Transverse colon (tissue), 4 donors: ENCODE measurements around the gene ZBTB7C. TPM values are rescaled to one million over a fixed set of nuclear protein-coding genes. Genes with fewer than 3 reads are reported as not detected.

Source experiments
- DNase-seq: peaks from one replicate; pipeline ENCODE4 v3.0.0-alpha.2; 2019
- H3K27ac ChIP-seq, 4 donors: fragments of 200-600 bp; sonication (generic); 2 replicates each; pipeline ENCODE4 v1.5.1; 2016 to 2018; ENCODE audit warnings: inconsistent platforms in 4 of 4
- H3K27me3 ChIP-seq: fragments of 200-600 bp; sonication (generic); 2 replicates; pipeline ENCODE4 v1.5.1; 2017; ENCODE audit warnings: inconsistent platforms
- H3K36me3 ChIP-seq, 4 donors: fragments of 200-600 bp; sonication (generic); 2 replicates each; pipeline ENCODE4 v1.5.1; 2017 to 2019; ENCODE audit warnings: inconsistent platforms in 4 of 4
- H3K4me1 ChIP-seq, 4 donors: fragments of 200-600 bp; sonication (generic); 2 replicates each; pipeline ENCODE4 v1.5.1; 2017 to 2020; ENCODE audit warnings: inconsistent platforms in 4 of 4
- H3K4me3 ChIP-seq, 4 donors: fragments of 200-600 bp; sonication (generic); 1 replicate in 1 of 4; 2 replicates in 3 of 4; pipeline versions ENCODE4 v1.5.1 to v1.6.1; 2017 to 2019; ENCODE audit warnings: inconsistent platforms in 4 of 4
- H3K9me3 ChIP-seq, 2 donors: fragments of 200-600 bp; sonication (generic); 2 replicates each; pipeline ENCODE4 v1.5.1; 2017 to 2019; ENCODE audit warnings: inconsistent platforms in 2 of 2
- EP300 ChIP-seq: sonication (generic); formaldehyde crosslinking; IDR thresholded peaks from one replicate; pipeline ENCODE4 v1.6.1; 2017; ENCODE audit warnings: antibody characterized with exemption, low read depth
- POLR2A ChIP-seq: fragments of 450-650 bp; IDR thresholded peaks from one replicate; pipeline ENCODE4 v1.6.1; 2016; ENCODE audit warnings: antibody characterized with exemption, mild to moderate bottlenecking, moderate library complexity
- POLR2AphosphoS5 ChIP-seq, 3 donors: sonication (generic); formaldehyde crosslinking; IDR thresholded peaks; one replicate each; pipeline ENCODE4 v1.6.1; 2016; ENCODE audit warnings: antibody characterized with exemption in 3 of 3
- WGBS, 2 donors: methylation state at CpG; one replicate each; pipeline ENCODE4 v1.1.5; 2018; ENCODE audit warnings: low coverage in 1 of 2; 5-methylcytosine and 5-hydroxymethylcytosine counted together
- in situ Hi-C, 4 donors: fragments of 200-750 bp; cut with MboI; loops; one replicate each; pipeline versions ENCODE4 v1.15.0 to v1.15.1; 2017; ENCODE audit warnings: low sequenced_read_pairs in 3 of 4, low pct_ligation_motif_present in 1 of 4, low pct_unique_long_range_greater_than_20kb in 1 of 4
- intact Hi-C: fragments of 100-400 bp; cut with DNase I; formaldehyde crosslinking; loops from one replicate; pipeline ENCODE4 v1.15.1; 2023; ENCODE audit warnings: low total_unique reads
- total RNA-seq, 4 donors: library from RNA; depleted of rRNA; stranded (reverse); fragments of >200 nt; gene quantifications; one replicate each; pipeline ENCODE4 v1.1.0, GENCODE V29; 2016
- TF ChIP-seq, protein P1 (sequence below), 5 experiments: fragments of 200-600 bp in 3 of 5; fragments of 450-650 bp in 2 of 5; sonication (generic) in 3 of 5; IDR thresholded peaks; 1 replicate in 2 of 5; 2 replicates in 3 of 5; pipeline ENCODE4 v1.5.1; 2016 to 2017; ENCODE audit warnings: antibody characterized with exemption in 5 of 5, inconsistent platforms in 3 of 5, mild to moderate bottlenecking in 2 of 5, moderate library complexity in 1 of 5

The ZBTB7C gene
- total RNA-seq, 4 donors from 2014 or later: 38.4 to 81.2 (median 47.5) TPM

- no peak overlapping the region for H3K27ac ChIP-seq
- WGBS, 2 donors: 87 to 96% methylated on average over 4 to 6 of the region's 6 CpGs
- in situ Hi-C loops: no loop called here
- H3K9me3 ChIP-seq: no peaks in the 10 kb centered on the region
- no peaks in the 10 kb centered on the region for H3K27me3 ChIP-seq
- intact Hi-C loops: no loop called here
- H3K4me3 ChIP-seq: no peak overlapping the region
- no peaks in the 10 kb centered on the region for H3K4me1 ChIP-seq
- H3K36me3 ChIP-seq: no peaks in the 10 kb centered on the region
- no peak for DNase-seq
- TF ChIP-seq EP300: no peak
- no peak for TF ChIP-seq POLR2AphosphoS5 (IDR thresholded peaks at IDR 0.05)
- no peak for TF ChIP-seq POLR2A
- TF ChIP-seq, protein P1, sequence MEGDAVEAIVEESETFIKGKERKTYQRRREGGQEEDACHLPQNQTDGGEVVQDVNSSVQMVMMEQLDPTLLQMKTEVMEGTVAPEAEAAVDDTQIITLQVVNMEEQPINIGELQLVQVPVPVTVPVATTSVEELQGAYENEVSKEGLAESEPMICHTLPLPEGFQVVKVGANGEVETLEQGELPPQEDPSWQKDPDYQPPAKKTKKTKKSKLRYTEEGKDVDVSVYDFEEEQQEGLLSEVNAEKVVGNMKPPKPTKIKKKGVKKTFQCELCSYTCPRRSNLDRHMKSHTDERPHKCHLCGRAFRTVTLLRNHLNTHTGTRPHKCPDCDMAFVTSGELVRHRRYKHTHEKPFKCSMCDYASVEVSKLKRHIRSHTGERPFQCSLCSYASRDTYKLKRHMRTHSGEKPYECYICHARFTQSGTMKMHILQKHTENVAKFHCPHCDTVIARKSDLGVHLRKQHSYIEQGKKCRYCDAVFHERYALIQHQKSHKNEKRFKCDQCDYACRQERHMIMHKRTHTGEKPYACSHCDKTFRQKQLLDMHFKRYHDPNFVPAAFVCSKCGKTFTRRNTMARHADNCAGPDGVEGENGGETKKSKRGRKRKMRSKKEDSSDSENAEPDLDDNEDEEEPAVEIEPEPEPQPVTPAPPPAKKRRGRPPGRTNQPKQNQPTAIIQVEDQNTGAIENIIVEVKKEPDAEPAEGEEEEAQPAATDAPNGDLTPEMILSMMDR (IDR thresholded peaks at IDR 0.05): no peak
Measured at GRCh38 chr18:48313792-48314191, 95.4 kb downstream of the ZBTB7C start.

GRCh38 chr18:48312066-48312465, 97.1 kb downstream of the ZBTB7C start:
- DNase-seq: no peak
- Histone ChIP-seq H3K4me3 (no peak overlapping the region), H3K27me3 (no peaks in the 10 kb centered on the region), H3K9me3 (no peaks in the 10 kb centered on the region), H3K27ac (no peak overlapping the region), H3K4me1 (peaks cover 0 to 7% (median 0%) of the 10 kb centered on the region in 4 donors), H3K36me3 (no peaks in the 10 kb centered on the region)
- intact Hi-C loops (no loop called here), in situ Hi-C loops (no loop called here)
- WGBS, 2 donors: 83 to 84% methylated on average over 2 to 5 of the region's 5 CpGs
- TF ChIP-seq POLR2AphosphoS5 (IDR thresholded peaks at IDR 0.05) (no peak), POLR2A (no peak), EP300 (no peak)
- TF ChIP-seq, protein P1 (IDR thresholded peaks at IDR 0.05): no peak

- WGBS, 2 donors: 80 to 100% methylated on average over 2 to 3 of the region's 3 CpGs
- no peaks in the 10 kb centered on the region for H3K27me3 ChIP-seq
- in situ Hi-C loops: no loop called here
- DNase-seq: no peak
- TF ChIP-seq EP300 (no peak), POLR2AphosphoS5 (IDR thresholded peaks at IDR 0.05) (no peak), POLR2A (no peak)
- TF ChIP-seq, protein P1 (IDR thresholded peaks at IDR 0.05): no peak
- no peaks in the 10 kb centered on the region for H3K9me3 ChIP-seq
- H3K4me1 ChIP-seq: peaks cover 0 to 7% (median 0%) of the 10 kb centered on the region in 4 donors
- intact Hi-C loops: no loop called here
- H3K27ac ChIP-seq: no peak overlapping the region
- no peaks in the 10 kb centered on the region for H3K36me3 ChIP-seq
- no peak overlapping the region for H3K4me3 ChIP-seq
Measured at GRCh38 chr18:48310999-48311398, 98.2 kb downstream of the ZBTB7C start.

- 68 to 86% methylated on average over 5 to 6 of the region's 6 CpGs for WGBS, 2 donors
- Histone ChIP-seq H3K9me3 (no peaks in the 10 kb centered on the region), H3K27me3 (no peaks in the 10 kb centered on the region), H3K4me1 (peaks cover 0 to 7% (median 0%) of the 10 kb centered on the region in 4 donors), H3K27ac (no peak overlapping the region), H3K36me3 (no peaks in the 10 kb centered on the region), H3K4me3 (no peak overlapping the region)
- TF ChIP-seq EP300: no peak
- TF ChIP-seq, protein P1 (IDR thresholded peaks at IDR 0.05): no peak
- TF ChIP-seq POLR2AphosphoS5 (IDR thresholded peaks at IDR 0.05): no peak
- TF ChIP-seq POLR2A: no peak
- in situ Hi-C loops (no loop called here), intact Hi-C loops (no loop called here)
- DNase-seq: no peak
Measured at GRCh38 chr18:48310353-48310752, 98.8 kb downstream of the ZBTB7C start.
